AG08396 (cell line): Measurements from ENCODE around the gene C14orf119.

ENCODE experiments used
- DNase-seq: peaks from one replicate; pipeline ENCODE4 v3.0.0; 2012; ENCODE audit warnings: low spot score, mixed read lengths

The C14orf119 gene

GRCh38 chr14:23060536-23061260 is 34.6 kb upstream of the C14orf119 start:
- DNase-seq: no peak

GRCh38 chr14:23062002-23062401 is 33.3 kb upstream of the C14orf119 start:
- DNase-seq: peak; percentile 91

- no peak for DNase-seq
Measured at GRCh38 chr14:23063601-23064000, 31.7 kb upstream of the C14orf119 start.

- DNase-seq: no peak
Measured at GRCh38 chr14:23066368-23066767, 28.9 kb upstream of the C14orf119 start.

- no peak for DNase-seq
Measured at GRCh38 chr14:23066855-23067744, 28.2 kb upstream of the C14orf119 start.

GRCh38 chr14:23067847-23068788 is 27.2 kb upstream of the C14orf119 start:
- DNase-seq: peak; percentile 34

GRCh38 chr14:23068789-23069412 is 26.4 kb upstream of the C14orf119 start:
- DNase-seq: peak; percentile 89

GRCh38 chr14:23069413-23069806 is 25.9 kb upstream of the C14orf119 start:
- DNase-seq: peak; percentile 2

- DNase-seq: peak; percentile 27
Measured at GRCh38 chr14:23070262-23071129, 24.8 kb upstream of the C14orf119 start.

- peak; percentile 90 for DNase-seq
Measured at GRCh38 chr14:23071244-23071920, 23.9 kb upstream of the C14orf119 start.

GRCh38 chr14:23071921-23072539 is 23.3 kb upstream of the C14orf119 start:
- DNase-seq: peak; percentile 2

- DNase-seq: no peak
Measured at GRCh38 chr14:23074906-23075305, 20.4 kb upstream of the C14orf119 start.

GRCh38 chr14:23076785-23077408 is 18.4 kb upstream of the C14orf119 start:
- DNase-seq: no peak

GRCh38 chr14:23077962-23078361 is 17.3 kb upstream of the C14orf119 start:
- DNase-seq: no peak

GRCh38 chr14:23078692-23079116 is 16.6 kb upstream of the C14orf119 start:
- DNase-seq: peak; percentile 83

- DNase-seq: no peak
Measured at GRCh38 chr14:23079716-23080115, 15.6 kb upstream of the C14orf119 start.

GRCh38 chr14:23080474-23080873 is 14.8 kb upstream of the C14orf119 start:
- no peak for DNase-seq

- DNase-seq: no peak
Measured at GRCh38 chr14:23085458-23085857, 9.8 kb upstream of the C14orf119 start.

- DNase-seq: no peak
Measured at GRCh38 chr14:23086565-23086964, 8.7 kb upstream of the C14orf119 start.
